Fibroblast of skin of left biceps (primary cell): ENCODE results near the gene SSBP3.
A peak's percentile ranks its signal among the peaks of the same experiment; 100 is the strongest.
"Not testable (repeated sequence)": the region's sequence is repeated elsewhere in the genome, so short reads cannot be mapped to it uniquely, and the experiment has no call there.

Experiments
- DNase-seq, 2 experiments: peaks; one replicate each; pipeline ENCODE4 v3.0.0-alpha.2; 2013; ENCODE audit warnings: low read depth in 2 of 2

Gene SSBP3

DNA sequence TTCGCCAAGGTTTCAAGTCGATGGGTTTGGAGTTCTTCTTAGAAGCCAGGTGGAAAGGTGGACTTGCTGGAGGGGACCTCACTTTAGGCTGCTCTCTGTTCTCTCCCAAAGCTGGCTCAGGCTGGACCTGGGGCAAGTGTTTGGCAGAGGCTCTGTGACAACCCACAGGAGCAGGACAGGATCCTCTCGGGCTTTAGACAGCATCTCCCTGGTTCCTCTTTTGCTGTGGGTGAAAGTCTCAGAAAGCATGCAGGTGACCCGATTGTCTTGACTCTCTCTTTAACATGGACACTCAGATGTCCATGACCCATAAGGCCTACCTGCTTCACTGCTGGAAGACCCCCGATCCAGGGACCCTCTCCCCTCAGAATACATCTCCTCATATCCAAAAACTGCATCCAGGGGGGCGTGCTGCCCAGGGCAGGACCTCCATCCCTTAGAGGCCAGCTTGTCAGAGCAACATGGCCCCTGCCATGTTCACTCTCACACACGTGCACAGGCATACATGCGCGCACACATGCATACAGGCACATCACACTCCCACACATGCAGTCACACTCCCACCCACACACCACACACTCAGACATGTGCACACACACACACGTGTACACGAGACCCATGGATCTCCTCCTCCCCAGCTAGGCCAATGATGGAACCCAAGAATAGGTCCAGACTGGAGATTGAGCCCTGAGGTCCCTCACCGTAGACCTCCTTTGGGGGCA, 184.9 kb downstream of the SSBP3 start:
- no peak for DNase-seq

DNA sequence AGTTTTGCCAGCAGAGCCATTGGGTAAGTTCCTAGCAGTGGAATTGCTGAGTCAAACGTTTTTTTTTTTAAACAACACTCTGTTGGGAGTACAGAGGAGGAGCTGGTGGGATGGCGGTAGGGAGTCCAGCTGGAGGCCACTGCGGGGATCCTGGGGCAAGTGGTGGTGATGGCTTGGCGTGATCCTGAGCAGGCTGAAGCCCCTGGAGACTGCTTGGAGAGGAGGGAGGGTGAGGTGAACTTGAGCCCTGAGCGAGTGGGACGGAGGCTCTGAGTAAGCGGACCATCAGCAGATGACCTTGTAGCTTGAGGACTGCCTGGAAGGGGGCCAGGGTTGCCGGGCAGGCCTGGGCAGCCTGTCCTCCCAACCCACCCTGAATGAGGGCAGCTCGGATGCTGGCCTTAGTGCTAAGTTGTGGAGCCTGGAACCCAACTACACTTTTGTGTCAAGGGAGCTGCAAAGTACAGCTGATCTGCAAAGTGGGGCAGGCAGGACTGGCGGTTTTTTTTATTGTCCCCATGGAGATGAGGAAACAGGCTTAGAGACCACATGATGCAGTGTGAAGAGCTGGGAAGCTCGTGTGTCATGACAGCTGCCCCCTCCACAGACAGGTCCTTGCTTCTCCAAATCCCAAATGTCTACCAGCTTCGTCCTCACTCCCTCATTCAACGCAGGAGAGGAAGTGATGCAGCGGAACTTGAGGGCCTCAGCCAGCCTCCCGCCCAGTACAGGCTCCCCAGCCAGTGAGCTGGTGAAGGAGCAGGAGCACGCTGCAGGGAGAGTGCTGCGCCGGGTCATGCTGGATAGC, 186.0 kb downstream of the SSBP3 start:
- DNase-seq: no peak

GRCh38 chr1:54219688-54220003, 186.5 kb downstream of the SSBP3 start:
- DNase-seq: no peak

DNA sequence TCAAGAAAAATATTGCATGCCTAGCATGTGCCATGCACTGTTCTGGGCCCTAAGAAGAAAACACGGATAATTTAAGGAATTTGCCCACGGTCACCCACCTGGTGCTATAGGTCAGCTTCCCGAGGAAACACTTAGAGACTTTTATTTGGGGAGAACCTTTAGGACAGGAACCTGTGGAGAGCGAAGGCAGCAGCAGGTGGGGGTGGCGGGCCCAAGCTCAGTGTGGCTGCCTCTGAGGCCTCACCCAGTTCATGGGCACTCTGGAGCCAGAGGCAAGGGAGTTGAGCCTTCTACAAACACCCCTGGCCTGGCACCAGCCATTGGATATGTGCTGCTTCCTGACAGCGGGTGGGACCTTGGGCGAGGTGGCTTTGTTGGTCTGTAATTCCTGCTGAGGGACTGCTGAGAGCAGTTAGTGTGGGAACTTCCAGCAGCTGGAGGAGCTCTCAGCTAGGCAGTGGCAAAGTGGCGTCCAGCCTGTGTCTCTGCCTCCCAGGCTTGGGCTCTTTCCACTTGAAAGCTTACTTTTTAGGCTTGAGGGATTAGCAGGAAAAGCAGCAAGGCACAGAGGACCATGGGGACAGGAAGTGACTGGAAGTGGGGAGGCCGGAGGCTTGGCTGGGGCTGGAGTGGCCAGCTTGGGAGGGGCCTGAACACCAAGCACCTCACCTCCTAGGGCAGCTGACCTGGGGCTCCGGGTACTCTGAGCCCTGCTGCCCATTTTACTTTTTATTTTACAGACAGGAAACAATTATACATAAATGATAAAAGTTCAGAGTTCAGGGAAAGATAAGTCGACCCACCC, 187.1 kb downstream of the SSBP3 start:
- DNase-seq: no peak

DNA sequence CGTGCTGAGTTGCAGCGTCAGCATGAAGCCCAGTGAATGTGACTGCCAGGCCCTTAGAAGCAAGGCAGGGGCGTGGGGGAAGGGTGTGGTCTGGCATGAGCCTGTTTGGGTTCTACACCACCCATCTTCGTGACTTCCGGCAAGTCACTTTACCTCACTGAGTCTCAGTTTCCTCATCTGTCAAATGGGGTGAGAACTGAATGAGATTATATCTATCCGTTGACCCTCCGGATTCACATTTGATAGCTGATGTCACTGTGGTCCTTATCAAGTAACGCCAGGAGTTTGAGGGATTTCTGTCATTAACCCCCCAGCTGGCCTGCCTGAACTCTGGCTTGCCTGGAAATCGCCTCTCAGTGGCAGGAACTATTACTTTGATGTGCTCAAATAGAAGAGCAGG, 190.7 kb downstream of the SSBP3 start:
- no peak for DNase-seq

- DNase-seq: no peak
Measured at GRCh38 chr1:54212872-54213271, 193.3 kb downstream of the SSBP3 start.

- not testable (repeated sequence) for DNase-seq
Measured at GRCh38 chr1:54207896-54208295, 198.3 kb downstream of the SSBP3 start.

- no peak for DNase-seq
Measured at GRCh38 chr1:54207287-54207686, 198.9 kb downstream of the SSBP3 start.

DNA sequence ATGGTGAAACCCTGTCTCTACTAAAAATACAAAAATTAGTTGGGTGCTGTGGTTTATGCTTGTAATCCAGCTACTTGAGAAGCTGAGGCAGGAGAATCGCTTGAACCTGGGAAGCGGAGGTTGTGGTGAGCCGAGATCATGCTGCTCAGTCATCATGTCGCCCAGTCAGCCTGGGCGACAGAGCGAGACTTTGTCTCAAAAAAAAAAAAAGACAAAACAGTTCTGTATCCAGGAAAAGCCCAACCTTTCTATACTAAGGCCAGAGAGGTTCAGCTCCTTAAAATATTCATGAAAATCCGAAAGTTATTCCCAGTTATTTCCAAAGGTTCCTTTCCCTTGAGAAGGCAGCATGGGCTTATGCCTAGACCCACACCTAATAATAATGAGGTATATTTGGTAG, 202.0 kb downstream of the SSBP3 start:
- DNase-seq: no peak

- no peak for DNase-seq
Measured at GRCh38 chr1:54200519-54200997, 205.6 kb downstream of the SSBP3 start.

- peak; percentile 92 for DNase-seq
Measured at GRCh38 chr1:54199765-54200518, 206.3 kb downstream of the SSBP3 start, which contains the start of the genes CYB5RL and MRPL37. Gene CYB5RL (minus strand): TSS chr1:54200030. CDS start chr1:54195616, 4,414 bp downstream. Gene MRPL37 (plus strand): TSS chr1:54200167. CDS start chr1:54200244, 77 bp downstream.

DNA sequence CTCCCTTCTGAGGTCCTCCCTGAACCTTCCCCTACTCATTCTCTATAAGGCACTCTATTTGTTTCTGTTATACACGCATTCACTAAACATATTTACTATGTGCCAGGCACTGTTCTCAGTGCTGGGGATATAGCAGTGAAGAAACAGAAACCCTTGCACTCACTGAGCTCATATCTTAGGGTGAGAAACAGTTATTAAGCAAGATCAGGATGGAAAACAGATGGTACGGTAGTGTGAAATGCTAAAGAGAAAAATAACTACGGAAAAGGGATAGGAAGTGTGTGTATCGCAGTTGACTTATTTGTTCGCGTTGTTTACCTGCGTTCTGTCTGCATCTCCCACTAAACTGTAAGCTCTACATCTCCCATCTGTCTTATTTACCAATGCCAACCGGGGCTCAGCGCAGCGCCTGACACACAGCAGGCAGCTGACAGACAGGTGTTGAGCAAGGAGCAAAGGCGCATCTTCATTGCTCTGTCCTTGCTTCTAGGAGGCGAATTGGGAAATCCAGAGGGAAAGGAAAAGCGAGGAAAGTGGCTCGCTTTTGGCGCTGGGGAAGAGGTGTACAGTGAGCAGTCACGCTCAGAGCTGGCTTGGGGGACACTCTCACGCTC, 206.9 kb downstream of the SSBP3 start:
- DNase-seq: no peak

DNA sequence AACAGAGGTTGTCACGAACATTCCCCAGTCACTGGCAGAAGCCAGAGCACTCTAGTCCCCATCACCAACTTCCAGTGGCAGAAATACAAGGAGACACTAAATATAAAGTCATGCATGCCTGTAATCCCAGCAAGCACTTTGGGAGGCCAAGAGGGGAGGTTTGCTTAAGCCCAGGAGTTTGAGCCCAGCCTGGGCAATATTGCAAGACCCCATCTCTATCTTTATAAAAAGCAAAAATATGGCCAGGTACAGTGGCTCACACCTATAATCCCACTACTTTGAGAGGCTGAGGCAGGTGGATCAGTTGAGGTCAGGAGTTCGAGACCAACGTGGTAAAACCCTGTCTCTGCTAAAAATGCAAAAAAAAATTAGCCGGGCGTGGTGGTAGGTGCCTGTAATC, 212.7 kb downstream of the SSBP3 start:
- no peak for DNase-seq

- no peak for DNase-seq
Measured at GRCh38 chr1:54191525-54191924, 214.7 kb downstream of the SSBP3 start.

- DNase-seq: no peak
Measured at GRCh38 chr1:54190526-54190925, 215.7 kb downstream of the SSBP3 start.

- no peak for DNase-seq
Measured at GRCh38 chr1:54188291-54188690, 217.9 kb downstream of the SSBP3 start.

- DNase-seq: no peak
Measured at GRCh38 chr1:54186056-54186455, 220.1 kb downstream of the SSBP3 start.

- no peak for DNase-seq
Measured at GRCh38 chr1:54180701-54181360, 225.4 kb downstream of the SSBP3 start.

- no peak for DNase-seq
Measured at GRCh38 chr1:54178296-54179070, 227.7 kb downstream of the SSBP3 start.

- no peak for DNase-seq
Measured at GRCh38 chr1:54177726-54178125, 228.5 kb downstream of the SSBP3 start.
